Adrenal gland (tissue), 12 donors: ENCODE results near the gene TSGA10. TPM values are rescaled to one million over a fixed set of nuclear protein-coding genes. Genes with fewer than 3 reads are reported as not detected.
"Not testable (repeated sequence)": the region's sequence is repeated elsewhere in the genome, so short reads cannot be mapped to it uniquely, and the experiment has no call there.

Source experiments
- DNase-seq, 7 donors: peaks; one replicate each; pipeline ENCODE4 v3.0.0-alpha.2; 2019 to 2020
- H3K27ac ChIP-seq, 5 donors: fragments of 200-600 bp; sonication (generic) in 4 of 5; 1 replicate in 3 of 5; 2 replicates in 2 of 5; pipeline versions ENCODE4 v1.5.1 to v1.8.0; 2016 to 2020; ENCODE audit warnings: mild to moderate bottlenecking in 1 of 5
- H3K27me3 ChIP-seq: fragments of 200-600 bp; 2 replicates; pipeline ENCODE4 v1.8.0; 2021
- H3K36me3 ChIP-seq, 2 donors: fragments of 200-600 bp; replicated peaks in 1 of 2; 1 replicate in 1 of 2; 2 replicates in 1 of 2; pipeline versions ENCODE4 v1.5.1 to v1.8.0; 2018 to 2022
- H3K4me1 ChIP-seq, 2 donors: fragments of 200-600 bp; replicated peaks in 1 of 2; 1 replicate in 1 of 2; 2 replicates in 1 of 2; pipeline versions ENCODE4 v1.5.1 to v1.8.0; 2018 to 2021
- H3K4me3 ChIP-seq, 4 donors: fragments of 200-600 bp; sonication (generic) in 3 of 4; one replicate each; pipeline ENCODE4 v1.5.1; 2016 to 2018
- H3K9me3 ChIP-seq, 3 donors: fragments of 200-600 bp; sonication (generic) in 1 of 3; replicated peaks in 1 of 3; 1 replicate in 2 of 3; 2 replicates in 1 of 3; pipeline versions ENCODE4 v1.5.1 to v1.8.0; 2016 to 2021
- CTCF ChIP-seq, 6 experiments: fragments of 450-650 bp in 4 of 6; fragments of 200-600 bp in 2 of 6; sonication (generic) in 1 of 6; IDR thresholded peaks; 1 replicate in 5 of 6; 2 replicates in 1 of 6; pipeline versions ENCODE4 v1.5.1 to v1.8.0; 2016 to 2021; ENCODE audit warnings: antibody characterized with exemption in 6 of 6, mild to moderate bottlenecking in 2 of 6, moderate library complexity in 1 of 6
- POLR2A ChIP-seq, 2 donors: fragments of 450-650 bp; IDR thresholded peaks; one replicate each; pipeline ENCODE4 v1.6.1; 2017; ENCODE audit warnings: antibody characterized with exemption in 2 of 2, mild to moderate bottlenecking in 2 of 2, moderate library complexity in 1 of 2
- WGBS, 4 donors: extraction: QIAGEN DNeasy Blood & Tissue Kit in 2 of 4; methylation state at CpG; one replicate each; pipeline versions ENCODE4 v1.1.5 to v1.1.7; 2013 to 2017; 5-methylcytosine and 5-hydroxymethylcytosine counted together
- intact Hi-C, 2 donors: fragments of 100-400 bp; cut with DNase I; formaldehyde crosslinking; loops; one replicate each; pipeline versions ENCODE4 v1.14.1 to v1.15.0; 2022 to 2023
- polyA plus RNA-seq, 3 donors: library from polyadenylated mRNA; stranded (reverse); fragments of 200-250 nt in 2 of 3; fragments of 350-450 nt in 1 of 3; fragmentation: Illumina TruSeq in 1 of 3; extraction: RNeasy Lipid Tissue Mini Kit (QIAGEN cat#74804) in 1 of 3; gene quantifications; one replicate each; pipeline ENCODE4 v1.2.3, GENCODE V29; 2013 to 2014
- total RNA-seq, 9 donors: library from RNA; depleted of rRNA in 4 of 9; stranded (reverse); fragments of >200 nt in 4 of 9; fragments of 120-200 nt in 1 of 9; fragmentation: NEBNext Ultra II Directional in 1 of 9; extraction: Animal tissue kit (Norgen Biotek cat#: 25700) in 1 of 9; gene quantifications; one replicate each; pipeline versions ENCODE4 v1.1.0 to v1.2.4, GENCODE V29; 2013 to 2023
- donor health status: healthy with polysubstance abuse.
- donor health status: Bipolar disorder and iron deficiency.
- donor health status: DM: yes; HTN: yes; CAD: no.
- donor health status: DM: no; HTN: no; CAD: no.
- donor health status: DM: no; HTN: no; CAD: no.
- donor health status: DM: yes; HTN: yes; CAD: no.

TSGA10 gene
- total and polyA plus RNA-seq, 12 donors = 2.3 to 24.1 (median 6.9) TPM

GRCh38 chr2:99027856-99028255 lies 126.9 kb downstream of the TSGA10 start:
- no peaks in the 10 kb centered on the region for H3K9me3 ChIP-seq
- intact Hi-C loops = no loop called here
- 50 to 62% (median 61%) methylated on average over 4 of the region's 4 CpGs for WGBS, 4 donors

GRCh38 chr2:99000708-99001107 lies 154.0 kb downstream of the TSGA10 start:
- no peaks in the 10 kb centered on the region for H3K9me3 ChIP-seq
- intact Hi-C loops = no loop called here
- H3K27ac ChIP-seq = no peak overlapping the region
- no peaks in the 10 kb centered on the region for H3K36me3 ChIP-seq
- no peaks in the 10 kb centered on the region for H3K27me3 ChIP-seq
- no peak for TF ChIP-seq CTCF (IDR thresholded peaks at IDR 0.05)
- no peak for TF ChIP-seq POLR2A (IDR thresholded peaks at IDR 0.05)
- DNase-seq = no peak
- 81 to 91% (median 89%) methylated on average over 8 to 10 of the region's 10 CpGs for WGBS, 4 donors
- no peak overlapping the region for H3K4me3 ChIP-seq
- no peaks in the 10 kb centered on the region for H3K4me1 ChIP-seq

More at GRCh38 chr2:99027856-99028255, 126.9 kb downstream of the TSGA10 start:
- no peak for TF ChIP-seq POLR2A (IDR thresholded peaks at IDR 0.05)
- no peak for TF ChIP-seq CTCF (IDR thresholded peaks at IDR 0.05)
- Histone ChIP-seq H3K27me3 (no peaks in the 10 kb centered on the region), H3K27ac (no peak overlapping the region), H3K4me1 (no peaks in the 10 kb centered on the region), H3K36me3 (no peaks in the 10 kb centered on the region), H3K4me3 (no peak overlapping the region)
- DNase-seq = no peak

GRCh38 chr2:98988695-98989094 lies 166.0 kb downstream of the TSGA10 start:
- H3K36me3 ChIP-seq, DNase-seq, intact Hi-C loops, H3K4me1 ChIP-seq, H3K27ac ChIP-seq, H3K9me3 ChIP-seq, H3K4me3 ChIP-seq, H3K27me3 ChIP-seq: not testable (repeated sequence)
- WGBS, 4 donors = 80 to 97% (median 96%) methylated on average over 1 to 28 of the region's 28 CpGs

DNA sequence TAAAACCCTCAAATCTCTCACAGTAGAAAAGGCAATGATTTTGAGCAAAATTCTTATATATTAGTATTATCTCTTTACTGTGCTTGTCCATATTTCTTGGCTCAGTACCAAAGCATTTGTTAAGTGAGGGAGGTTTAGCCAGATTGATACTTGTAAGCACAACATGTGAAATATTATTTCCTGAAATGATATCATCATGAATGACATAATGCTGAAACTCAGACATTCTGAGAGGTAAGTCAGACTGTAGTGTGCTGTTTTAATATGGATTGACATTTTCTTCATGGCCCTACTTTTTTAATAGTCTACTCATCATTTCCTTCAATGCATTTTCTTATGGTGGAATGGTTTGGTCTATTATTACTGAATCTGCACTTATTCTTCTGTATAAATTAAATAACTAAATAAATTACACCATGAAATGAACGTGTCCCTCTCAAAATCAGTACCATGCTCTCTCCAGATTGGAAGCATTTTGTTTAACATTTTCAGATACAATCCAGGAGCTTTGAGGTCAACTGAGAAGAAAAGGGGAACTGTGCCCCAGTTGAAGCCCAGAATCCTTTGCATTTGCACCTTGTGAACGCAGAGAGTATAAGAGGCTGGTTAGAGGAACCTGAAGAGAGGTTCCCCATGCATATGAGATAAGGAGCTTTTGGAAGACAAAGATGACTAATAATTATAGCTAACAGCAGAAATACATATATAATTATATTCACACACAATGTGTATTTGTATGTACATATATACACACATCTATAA lies 168.7 kb downstream of the TSGA10 start:
- TF ChIP-seq POLR2A (IDR thresholded peaks at IDR 0.05) (no peak), CTCF (IDR thresholded peaks at IDR 0.05) (no peak)
- intact Hi-C loops = no loop called here
- no peak for DNase-seq
- no peak overlapping the region for H3K4me3 ChIP-seq
- H3K27me3 ChIP-seq = no peaks in the 10 kb centered on the region
- no peaks in the 10 kb centered on the region for H3K36me3 ChIP-seq
- H3K27ac ChIP-seq = no peak overlapping the region
- H3K4me1 ChIP-seq = no peaks in the 10 kb centered on the region
- WGBS, 4 donors = 69 to 74% (median 72%) methylated on average over 2 of the region's 2 CpGs
- H3K9me3 ChIP-seq = no peaks in the 10 kb centered on the region

- Histone ChIP-seq H3K36me3 (no peaks in the 10 kb centered on the region), H3K27ac (no peak overlapping the region), H3K4me1 (no peaks in the 10 kb centered on the region), H3K9me3 (peaks cover 0 to 7% (median 0%) of the 10 kb centered on the region in 3 donors), H3K4me3 (no peak overlapping the region), H3K27me3 (no peaks in the 10 kb centered on the region)
- DNase-seq = no peak
- 67 to 75% (median 71%) methylated on average over 2 of the region's 2 CpGs for WGBS, 4 donors
- TF ChIP-seq CTCF (IDR thresholded peaks at IDR 0.05) (no peak), POLR2A (IDR thresholded peaks at IDR 0.05) (no peak)
- intact Hi-C loops = no loop called here
These were observed 179.1 kb downstream of the TSGA10 start for GRCh38 chr2:98975611-98976010.
